Upper lobe of left lung (tissue), 4 donors: Measurements from ENCODE around the gene MINPP1.

Source experiments
- EP300 ChIP-seq, 4 donors: sonication (generic); formaldehyde crosslinking; IDR thresholded peaks; one replicate each; pipeline ENCODE4 v1.5.1; 2017; ENCODE audit warnings: antibody characterized with exemption in 4 of 4, control low read depth in 2 of 4
- POLR2A ChIP-seq, 4 donors: fragments of 450-650 bp; IDR thresholded peaks; one replicate each; pipeline ENCODE4 v1.5.1; 2016 to 2017; ENCODE audit warnings: antibody characterized with exemption in 4 of 4, mild to moderate bottlenecking in 2 of 4
- TF ChIP-seq, protein P1 (sequence below), 6 experiments: fragments of 450-650 bp in 4 of 6; fragments of 200-600 bp in 2 of 6; sonication (generic) in 2 of 6; IDR thresholded peaks; one replicate each; pipeline ENCODE4 v1.5.1; 2016 to 2019; ENCODE audit warnings: antibody characterized with exemption in 6 of 6

DNA sequence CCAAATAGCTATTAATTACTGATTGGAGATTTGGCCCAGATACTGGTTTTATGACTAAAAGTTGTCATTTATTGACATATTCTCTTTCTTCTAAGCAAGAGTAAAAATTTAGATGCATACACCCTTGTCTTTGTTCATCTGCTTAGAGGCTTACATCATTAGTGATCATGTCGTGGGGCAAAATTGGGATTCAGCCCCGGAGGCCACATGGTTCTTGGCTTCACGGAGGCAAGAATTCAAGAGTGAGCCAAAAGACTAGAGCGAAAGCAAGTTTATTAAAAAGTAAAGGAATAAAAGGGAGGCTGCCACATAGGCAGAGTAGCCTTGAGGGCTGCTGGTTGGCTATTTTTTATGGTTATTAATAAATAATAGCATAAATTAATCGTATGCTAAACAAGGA is 41.1 kb downstream of the MINPP1 start:
- TF ChIP-seq, protein P1, sequence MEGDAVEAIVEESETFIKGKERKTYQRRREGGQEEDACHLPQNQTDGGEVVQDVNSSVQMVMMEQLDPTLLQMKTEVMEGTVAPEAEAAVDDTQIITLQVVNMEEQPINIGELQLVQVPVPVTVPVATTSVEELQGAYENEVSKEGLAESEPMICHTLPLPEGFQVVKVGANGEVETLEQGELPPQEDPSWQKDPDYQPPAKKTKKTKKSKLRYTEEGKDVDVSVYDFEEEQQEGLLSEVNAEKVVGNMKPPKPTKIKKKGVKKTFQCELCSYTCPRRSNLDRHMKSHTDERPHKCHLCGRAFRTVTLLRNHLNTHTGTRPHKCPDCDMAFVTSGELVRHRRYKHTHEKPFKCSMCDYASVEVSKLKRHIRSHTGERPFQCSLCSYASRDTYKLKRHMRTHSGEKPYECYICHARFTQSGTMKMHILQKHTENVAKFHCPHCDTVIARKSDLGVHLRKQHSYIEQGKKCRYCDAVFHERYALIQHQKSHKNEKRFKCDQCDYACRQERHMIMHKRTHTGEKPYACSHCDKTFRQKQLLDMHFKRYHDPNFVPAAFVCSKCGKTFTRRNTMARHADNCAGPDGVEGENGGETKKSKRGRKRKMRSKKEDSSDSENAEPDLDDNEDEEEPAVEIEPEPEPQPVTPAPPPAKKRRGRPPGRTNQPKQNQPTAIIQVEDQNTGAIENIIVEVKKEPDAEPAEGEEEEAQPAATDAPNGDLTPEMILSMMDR (IDR thresholded peaks at IDR 0.05): no peak
- TF ChIP-seq POLR2A (IDR thresholded peaks at IDR 0.05): no peak
- TF ChIP-seq EP300 (IDR thresholded peaks at IDR 0.05): no peak
